Endothelial cell of umbilical vein (primary cell): Measurements from ENCODE around the gene TMEM19. TPM values are rescaled to one million over a fixed set of nuclear protein-coding genes. Genes with fewer than 3 reads are reported as not detected.

ENCODE experiments used
- BruUV-seq: library from RNA; stranded (reverse); fragments of 400-500 nt; replicated peaks from 2 replicates; lab custom pipeline; 2021; lab: Mats Ljungman, UMichigan
- CTCF ChIA-PET: fragments of 300-600, 350-600 bp; sonication (Branson Sonifier 250); formaldehyde crosslinking; loops from one replicate; lab custom pipeline; 2021; ENCODE audit warnings: antibody characterized with exemption, inconsistent platforms; lab: Charles Lee
- POLR2A ChIA-PET: fragments of 300-600, 350-600 bp; sonication (Branson Sonifier 250); formaldehyde crosslinking; loops from one replicate; lab custom pipeline; 2021; ENCODE audit warnings: antibody characterized with exemption, inconsistent platforms; lab: Charles Lee
- DNase-seq: peaks from one replicate; pipeline ENCODE4 v3.0.0-alpha.2; 2011; ENCODE audit warnings: low read depth, low spot score
- FAIRE-seq: peaks from 2 replicates; lab custom pipeline; 2011; peaks lifted over from hg19 to GRCh38; lab: Jason Lieb, UNC
- H2AFZ ChIP-seq: 2 replicates; pipeline ENCODE4 v1.6.0; 2012; ENCODE audit warnings: low read depth, low read length, control low read depth, inconsistent platforms
- H3K27ac ChIP-seq: 2 replicates; pipeline ENCODE4 v1.5.1; 2011; ENCODE audit warnings: low read depth, mild to moderate bottlenecking, control low read depth, low read length, moderate library complexity; ENCODE audit not compliant: insufficient read depth
- H3K27me3 ChIP-seq, 2 experiments: 2 replicates each; pipeline versions ENCODE4 v1.6.0 to v1.6.1; 2011; ENCODE audit warnings: low read length in 2 of 2, mixed read lengths in 1 of 2; ENCODE audit not compliant: control insufficient read depth in 2 of 2, insufficient read depth in 2 of 2
- H3K36me3 ChIP-seq, 2 experiments: 2 replicates in 1 of 2; 3 replicates in 1 of 2; pipeline ENCODE4 v1.5.1; 2011; ENCODE audit warnings: low read length in 2 of 2, mild to moderate bottlenecking in 1 of 2, moderate library complexity in 1 of 2; ENCODE audit not compliant: control insufficient read depth in 2 of 2, insufficient read depth in 2 of 2; ENCODE audit errors: extremely low read depth in 1 of 2
- H3K4me1 ChIP-seq: 3 replicates; pipeline ENCODE4 v1.5.1; 2011; ENCODE audit warnings: mild to moderate bottlenecking, low read length; ENCODE audit not compliant: control insufficient read depth, insufficient read depth; ENCODE audit errors: extremely low read depth
- H3K4me2 ChIP-seq: 2 replicates; pipeline ENCODE4 v1.6.1; 2011; ENCODE audit warnings: low read length, control low read depth, mixed read lengths; ENCODE audit not compliant: insufficient read depth
- H3K4me3 ChIP-seq, 3 experiments: fragments of 200-600 bp in 1 of 3; sonication (generic), shearing (Covaris generic) in 1 of 3; replicated peaks in 1 of 3; 2 replicates each; pipeline ENCODE4 v1.5.1; 2011 to 2016; ENCODE audit warnings: control low read depth in 3 of 3, low read length in 3 of 3, mild to moderate bottlenecking in 2 of 3, inconsistent platforms in 1 of 3, low read depth in 1 of 3, moderate library complexity in 1 of 3; ENCODE audit not compliant: insufficient read depth in 1 of 3
- H3K79me2 ChIP-seq: 2 replicates; pipeline ENCODE4 v1.6.0; 2012; ENCODE audit warnings: low read length, inconsistent platforms; ENCODE audit not compliant: control insufficient read depth, insufficient read depth
- H3K9ac ChIP-seq: replicated peaks from 2 replicates; pipeline ENCODE3; 2011; ENCODE audit warnings: low read length, control low read depth; ENCODE audit not compliant: insufficient read depth; ENCODE audit errors: extremely low read depth
- H3K9me1 ChIP-seq: replicated peaks from 3 replicates; pipeline ENCODE4 v1.6.0; 2011; ENCODE audit warnings: mild to moderate bottlenecking, low read length; ENCODE audit not compliant: control insufficient read depth, insufficient read depth; ENCODE audit errors: extremely low read depth
- H3K9me3 ChIP-seq: replicated peaks from 2 replicates; pipeline ENCODE4 v1.5.1; 2012; ENCODE audit warnings: low read length, inconsistent platforms; ENCODE audit not compliant: control insufficient read depth, insufficient read depth
- H4K20me1 ChIP-seq: replicated peaks from 2 replicates; pipeline ENCODE3; 2011; ENCODE audit warnings: mild to moderate bottlenecking, low read length; ENCODE audit not compliant: control insufficient read depth, insufficient read depth; ENCODE audit errors: extremely low read depth
- EZH2 ChIP-seq: IDR thresholded peaks from 2 replicates; pipeline ENCODE4 v1.6.1; 2012; ENCODE audit warnings: borderline replicate concordance, low read depth, mild to moderate bottlenecking, moderate library complexity, low read length, inconsistent platforms; ENCODE audit not compliant: severe bottlenecking
- FOS ChIP-seq: IDR thresholded peaks from 2 replicates; pipeline ENCODE4 v1.6.1; 2011; ENCODE audit warnings: mild to moderate bottlenecking, low read length, moderate library complexity, borderline replicate concordance; ENCODE audit not compliant: insufficient read depth
- GATA2 ChIP-seq: IDR thresholded peaks from 2 replicates; pipeline ENCODE4 v1.7.0; 2011; ENCODE audit warnings: low read depth, mild to moderate bottlenecking, moderate library complexity, mixed read lengths, low read length; ENCODE audit not compliant: insufficient read length, insufficient read depth
- JUN ChIP-seq: IDR thresholded peaks from 2 replicates; pipeline ENCODE4 v1.6.1; 2011; ENCODE audit warnings: borderline replicate concordance, low read depth; ENCODE audit not compliant: insufficient read length, insufficient read depth
- MAX ChIP-seq: IDR thresholded peaks from 2 replicates; pipeline ENCODE4 v1.6.1; 2011; ENCODE audit not compliant: insufficient read depth, insufficient read length
- MYC ChIP-seq: IDR thresholded peaks from one replicate; pipeline ENCODE4 v1.6.1; 2011; ENCODE audit warnings: mild to moderate bottlenecking, low read depth, low read length
- POLR2A ChIP-seq: IDR thresholded peaks from 2 replicates; pipeline ENCODE4 v1.6.1; 2012; ENCODE audit warnings: low read depth, mild to moderate bottlenecking, control low read depth, low read length
- POLR2AphosphoS5 ChIP-seq: IDR thresholded peaks from 2 replicates; pipeline ENCODE4 v1.6.1; 2012; ENCODE audit warnings: low read depth, mild to moderate bottlenecking, control low read depth, low read length, moderate library complexity; ENCODE audit not compliant: insufficient read depth
- dilution Hi-C: fragments of 300-500 bp; cut with MboI; formaldehyde crosslinking; loops from one replicate; pipeline ENCODE4 v1.15.0; 2019; ENCODE audit warnings: low sequenced_read_pairs; ENCODE audit not compliant: extremely low pct_ligation_motif_present
- intact Hi-C: fragments of 100-400 bp; cut with micrococcal nuclease; formaldehyde crosslinking; loops from one replicate; pipeline ENCODE4 v1.10.0; 2022
- polyA plus RNA-seq, 4 experiments: library from polyadenylated mRNA; depleted of rRNA in 3 of 4; stranded (reverse) in 3 of 4; unstranded in 1 of 4; fragments of >200 nt; gene quantifications; 2 replicates each; pipeline versions ENCODE4 v1.2.1 to v1.2.3, GENCODE V29; 2011 to 2012; ENCODE audit warnings: missing spikeins in 1 of 4
- total RNA-seq: library from RNA; stranded (reverse); gene quantifications from 2 replicates; pipeline ENCODE4 v1.2.3, GENCODE V29; 2021
- TF ChIP-seq, protein P1 (sequence below), 2 donors: IDR thresholded peaks; 1 replicate in 1 of 2; 2 replicates in 1 of 2; pipeline ENCODE4 v1.5.1; 2011; ENCODE audit warnings: low read length in 2 of 2, mild to moderate bottlenecking in 2 of 2, moderate library complexity in 2 of 2, control low read depth in 1 of 2, inconsistent platforms in 1 of 2, low read depth in 1 of 2; ENCODE audit not compliant: insufficient read depth in 1 of 2; ENCODE audit errors: extremely low read depth in 1 of 2

Gene TMEM19
- total and polyA plus RNA-seq, 2 donors (not counting 3 experiments of a cell fraction or from before 2014, with no cell fraction given), result 20.4 to 23.8 TPM

GRCh38 chr12:71652656-71653055 is 33.2 kb upstream of the TMEM19 start:
- no peak overlapping the region for H3K9ac ChIP-seq
- no peak overlapping the region for H3K27ac ChIP-seq
- no peak overlapping the region for H3K4me3 ChIP-seq
- H3K9me3 ChIP-seq, result no peaks in the 10 kb centered on the region
- TF ChIP-seq POLR2AphosphoS5 (no peak), EZH2 (no peak), POLR2A (no peak), MAX (no peak), GATA2 (no peak), MYC (no peak), JUN (no peak), FOS (no peak)
- TF ChIP-seq, protein P1, sequence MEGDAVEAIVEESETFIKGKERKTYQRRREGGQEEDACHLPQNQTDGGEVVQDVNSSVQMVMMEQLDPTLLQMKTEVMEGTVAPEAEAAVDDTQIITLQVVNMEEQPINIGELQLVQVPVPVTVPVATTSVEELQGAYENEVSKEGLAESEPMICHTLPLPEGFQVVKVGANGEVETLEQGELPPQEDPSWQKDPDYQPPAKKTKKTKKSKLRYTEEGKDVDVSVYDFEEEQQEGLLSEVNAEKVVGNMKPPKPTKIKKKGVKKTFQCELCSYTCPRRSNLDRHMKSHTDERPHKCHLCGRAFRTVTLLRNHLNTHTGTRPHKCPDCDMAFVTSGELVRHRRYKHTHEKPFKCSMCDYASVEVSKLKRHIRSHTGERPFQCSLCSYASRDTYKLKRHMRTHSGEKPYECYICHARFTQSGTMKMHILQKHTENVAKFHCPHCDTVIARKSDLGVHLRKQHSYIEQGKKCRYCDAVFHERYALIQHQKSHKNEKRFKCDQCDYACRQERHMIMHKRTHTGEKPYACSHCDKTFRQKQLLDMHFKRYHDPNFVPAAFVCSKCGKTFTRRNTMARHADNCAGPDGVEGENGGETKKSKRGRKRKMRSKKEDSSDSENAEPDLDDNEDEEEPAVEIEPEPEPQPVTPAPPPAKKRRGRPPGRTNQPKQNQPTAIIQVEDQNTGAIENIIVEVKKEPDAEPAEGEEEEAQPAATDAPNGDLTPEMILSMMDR (IDR thresholded peaks at IDR 0.05; ENCODE audit: extremely low read depth in 1 of 2, insufficient read depth in 1 of 2, low read depth in 1 of 2, low read length in 2 of 2), result no peak
- intact Hi-C loops (no loop called here), dilution Hi-C loops (no loop called here)
- ChIA-PET CTCF (interaction anchor here (2.9 kb wide), 1 partner anchor 16 kb away, joined by 12 read pairs; no protein-coding TSS in a partner anchor), POLR2A (no interaction called here)
- peaks cover 94% of the 10 kb centered on the region for H3K79me2 ChIP-seq
- BruUV-seq, result no TSS peak
- peaks cover 5% of the 10 kb centered on the region for H3K4me1 ChIP-seq
- FAIRE-seq, result no peak
- H4K20me1 ChIP-seq, result peaks cover 4% of the 10 kb centered on the region
- H3K4me2 ChIP-seq, result no peak overlapping the region
- no peaks in the 10 kb centered on the region for H3K27me3 ChIP-seq
- no peak for DNase-seq
- H3K36me3 ChIP-seq, result peaks cover 0 to 24% of the 10 kb centered on the region in 2 experiments
- H3K9me1 ChIP-seq, result no peaks in the 10 kb centered on the region
- no peak overlapping the region for H2AFZ ChIP-seq
